Inflammatory macrophage treated with lipopolysaccharide for 1 hour (primary cell): ENCODE measurements around the gene HSPA12B.

Source experiments
- DNase-seq, 2 donors: peaks; one replicate each; pipeline ENCODE4 v3.0.0-alpha.2; 2020 to 2022

HSPA12B gene

DNA sequence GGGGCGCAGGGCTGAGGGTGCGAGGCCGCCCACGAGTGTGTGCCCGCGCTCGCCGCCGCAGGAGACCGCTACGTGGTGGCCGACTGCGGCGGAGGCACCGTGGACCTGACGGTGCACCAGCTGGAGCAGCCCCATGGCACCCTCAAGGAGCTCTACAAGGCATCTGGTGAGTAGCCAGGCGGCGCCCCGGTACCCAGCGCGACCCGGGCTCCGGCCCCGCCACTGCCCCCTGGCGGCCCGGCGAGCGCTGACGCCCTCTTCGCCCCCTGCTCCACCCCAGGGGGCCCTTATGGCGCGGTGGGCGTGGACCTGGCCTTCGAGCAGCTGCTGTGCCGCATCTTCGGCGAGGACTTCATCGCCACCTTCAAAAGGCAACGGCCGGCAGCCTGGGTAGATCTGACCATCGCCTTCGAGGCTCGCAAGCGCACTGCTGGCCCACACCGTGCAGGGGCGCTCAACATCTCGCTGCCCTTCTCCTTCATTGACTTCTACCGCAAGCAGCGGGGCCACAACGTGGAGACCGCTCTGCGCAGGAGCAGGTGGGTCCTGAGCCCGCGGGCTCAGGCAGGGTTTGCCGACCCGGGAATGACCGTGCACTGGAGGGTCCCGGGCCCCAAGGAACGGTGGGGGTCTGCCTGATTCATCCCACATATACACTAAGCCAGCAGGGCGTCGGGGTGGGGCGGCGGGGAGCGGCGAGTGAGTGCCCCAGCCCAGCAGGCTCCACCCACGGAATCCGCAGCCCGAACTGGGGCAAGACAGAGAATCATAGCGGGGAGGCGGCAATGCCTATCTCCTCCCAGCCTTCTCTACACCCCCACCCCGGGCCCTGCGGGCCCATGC is 17.4 kb downstream of the HSPA12B start:
- DNase-seq: peak in 1 of 2 donors; percentile 44

DNA sequence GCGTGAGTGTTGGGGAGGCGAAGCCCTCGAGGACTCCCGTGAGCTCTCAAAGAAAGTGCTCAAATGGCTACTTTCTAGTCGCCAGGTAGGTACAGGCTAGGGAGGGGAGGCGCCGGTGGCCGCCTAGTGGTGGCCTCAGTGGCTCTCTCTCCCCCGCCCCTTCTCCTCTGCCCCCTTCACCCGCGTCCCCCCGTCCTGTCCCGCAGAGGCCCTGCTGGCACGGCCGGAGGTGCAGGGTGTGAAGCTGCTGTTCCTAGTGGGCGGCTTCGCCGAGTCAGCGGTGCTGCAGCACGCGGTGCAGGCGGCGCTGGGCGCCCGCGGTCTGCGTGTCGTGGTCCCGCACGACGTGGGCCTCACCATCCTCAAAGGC is 18.8 kb downstream of the HSPA12B start:
- no peak for DNase-seq

DNA sequence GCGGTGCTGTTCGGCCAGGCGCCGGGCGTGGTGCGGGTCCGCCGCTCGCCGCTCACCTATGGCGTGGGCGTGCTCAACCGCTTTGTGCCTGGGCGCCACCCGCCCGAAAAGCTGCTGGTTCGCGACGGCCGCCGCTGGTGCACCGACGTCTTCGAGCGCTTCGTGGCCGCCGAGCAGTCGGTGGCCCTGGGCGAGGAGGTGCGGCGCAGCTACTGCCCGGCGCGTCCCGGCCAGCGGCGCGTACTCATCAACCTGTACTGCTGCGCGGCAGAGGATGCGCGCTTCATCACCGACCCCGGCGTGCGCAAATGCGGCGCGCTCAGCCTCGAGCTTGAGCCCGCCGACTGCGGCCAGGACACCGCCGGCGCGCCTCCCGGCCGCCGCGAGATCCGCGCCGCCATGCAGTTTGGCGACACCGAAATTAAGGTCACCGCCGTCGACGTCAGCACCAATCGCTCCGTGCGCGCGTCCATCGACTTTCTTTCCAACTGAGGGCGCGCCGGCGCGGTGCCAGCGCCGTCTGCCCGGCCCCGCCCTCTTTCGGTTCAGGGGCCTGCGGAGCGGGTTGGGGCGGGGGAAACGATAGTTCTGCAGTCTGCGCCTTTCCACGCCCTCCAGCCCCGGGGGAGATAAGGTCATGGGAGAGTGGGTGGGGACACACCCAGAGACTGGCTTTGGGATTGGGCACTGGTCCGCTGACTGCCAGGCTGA is 19.3 kb downstream of the HSPA12B start:
- peak; percentile 67 to 81 for DNase-seq

DNA sequence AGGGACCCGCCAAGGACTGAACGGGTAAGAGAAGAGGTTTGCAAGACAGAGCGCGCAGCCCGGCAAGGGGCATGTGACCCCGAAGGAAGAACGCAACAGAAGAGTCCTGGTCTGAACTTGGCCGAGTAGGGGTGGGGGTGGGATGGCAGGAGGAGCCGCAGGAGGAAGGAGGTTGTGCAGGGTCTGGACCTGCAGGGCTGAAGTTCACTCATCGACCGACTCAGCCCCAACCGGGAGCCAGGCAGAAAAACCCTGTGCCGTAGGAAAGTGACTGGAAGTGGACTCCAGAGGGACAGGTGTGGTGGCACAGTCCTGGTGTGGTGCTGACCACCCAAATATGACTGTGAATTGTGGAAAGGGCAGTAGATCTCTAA is 19.9 kb downstream of the HSPA12B start:
- no peak for DNase-seq

DNA sequence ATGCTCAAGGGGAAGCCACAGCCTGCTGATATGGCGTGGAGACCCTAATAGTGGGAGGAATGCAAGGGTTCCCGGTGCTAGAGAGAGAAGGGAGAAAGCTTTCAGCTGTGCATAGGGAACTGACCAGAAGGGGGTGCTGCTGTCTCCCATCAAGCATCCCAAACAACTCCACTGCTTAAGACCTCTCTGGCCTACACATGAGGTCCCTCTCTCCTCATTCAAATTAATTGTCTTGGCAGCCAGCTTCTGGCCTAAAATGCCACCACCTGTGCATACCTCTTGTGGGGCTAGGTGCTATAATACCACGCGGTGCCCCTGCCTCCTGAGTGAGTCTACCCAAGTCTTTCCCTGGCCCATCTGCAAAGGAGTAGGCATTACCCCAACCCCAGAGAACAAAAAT is 20.6 kb downstream of the HSPA12B start:
- DNase-seq: peak; percentile 46 to 80

DNA sequence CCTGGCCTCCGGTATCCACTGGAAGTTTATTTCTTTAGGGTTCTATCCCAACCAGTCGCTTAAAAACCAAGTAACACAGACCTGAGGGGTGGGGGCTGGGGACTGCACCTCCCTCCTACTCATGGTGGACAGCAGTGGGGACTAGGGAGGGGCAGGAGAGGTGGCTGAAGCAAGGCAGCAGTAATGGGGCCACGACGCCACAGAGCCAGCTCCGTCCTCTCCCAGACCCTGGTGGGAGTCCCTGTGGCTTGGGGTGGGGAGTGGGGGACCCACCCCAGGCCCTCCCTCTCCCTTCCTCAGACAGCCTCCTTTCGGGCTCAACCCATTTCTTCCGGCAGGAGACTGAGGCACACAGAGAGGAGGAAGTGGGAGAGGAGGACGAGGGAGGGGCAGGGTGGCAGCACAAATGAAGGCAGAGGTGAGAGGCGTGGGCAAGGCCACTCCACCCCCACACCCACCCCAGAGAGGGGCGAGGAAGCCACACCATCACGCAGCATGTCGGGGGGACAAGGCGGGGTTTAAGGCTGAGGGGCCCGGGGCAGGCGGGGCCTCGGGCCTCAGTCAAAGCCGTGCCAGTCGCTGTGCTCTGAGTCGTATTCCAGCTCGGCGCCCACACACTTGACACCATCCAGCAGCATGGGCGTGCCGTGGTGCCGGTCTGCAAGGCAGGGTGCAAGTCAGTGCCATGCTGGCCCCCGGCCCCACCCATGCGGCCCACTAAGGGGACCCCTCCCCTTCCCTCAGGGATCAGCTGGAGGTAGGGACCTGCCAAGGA is 21.2 kb downstream of the HSPA12B start:
- DNase-seq: no peak

DNA sequence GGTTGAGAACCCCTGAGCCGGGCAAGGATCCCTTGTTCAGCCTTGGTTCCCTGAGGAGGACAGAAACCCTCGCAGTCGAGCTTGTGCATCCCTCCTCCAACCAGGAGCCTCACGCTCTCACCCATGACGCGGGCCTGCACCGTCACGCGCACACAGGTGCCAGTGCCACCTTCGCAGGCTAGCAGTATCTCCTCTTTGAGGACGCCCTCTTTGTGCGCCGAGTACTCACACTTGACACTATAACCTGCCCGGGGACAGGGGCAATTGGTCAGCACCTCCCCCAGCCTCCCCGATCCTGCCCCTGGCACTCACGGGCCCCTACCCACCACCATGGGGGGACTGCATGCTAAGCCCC is 21.8 kb downstream of the HSPA12B start:
- no peak for DNase-seq

DNA sequence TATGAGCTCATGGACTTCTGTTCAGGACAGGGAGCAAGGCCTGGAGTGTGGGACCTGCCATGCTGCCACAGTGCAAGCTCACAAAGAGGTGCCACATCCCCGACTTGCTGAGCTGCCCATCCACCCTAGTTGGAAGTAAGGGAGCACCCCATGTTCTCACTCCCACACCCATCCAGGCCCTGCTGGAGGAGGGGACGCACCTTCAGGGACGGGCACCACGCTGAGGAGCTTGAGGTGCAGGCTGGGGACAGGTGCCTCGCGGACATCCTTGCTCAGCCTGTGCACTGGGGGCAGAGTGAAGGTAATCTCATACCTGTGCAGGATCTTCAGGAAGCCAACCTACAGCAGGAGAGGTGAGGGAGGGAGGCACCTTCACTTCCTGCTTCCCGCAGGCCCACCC is 22.8 kb downstream of the HSPA12B start:
- DNase-seq: no peak

DNA sequence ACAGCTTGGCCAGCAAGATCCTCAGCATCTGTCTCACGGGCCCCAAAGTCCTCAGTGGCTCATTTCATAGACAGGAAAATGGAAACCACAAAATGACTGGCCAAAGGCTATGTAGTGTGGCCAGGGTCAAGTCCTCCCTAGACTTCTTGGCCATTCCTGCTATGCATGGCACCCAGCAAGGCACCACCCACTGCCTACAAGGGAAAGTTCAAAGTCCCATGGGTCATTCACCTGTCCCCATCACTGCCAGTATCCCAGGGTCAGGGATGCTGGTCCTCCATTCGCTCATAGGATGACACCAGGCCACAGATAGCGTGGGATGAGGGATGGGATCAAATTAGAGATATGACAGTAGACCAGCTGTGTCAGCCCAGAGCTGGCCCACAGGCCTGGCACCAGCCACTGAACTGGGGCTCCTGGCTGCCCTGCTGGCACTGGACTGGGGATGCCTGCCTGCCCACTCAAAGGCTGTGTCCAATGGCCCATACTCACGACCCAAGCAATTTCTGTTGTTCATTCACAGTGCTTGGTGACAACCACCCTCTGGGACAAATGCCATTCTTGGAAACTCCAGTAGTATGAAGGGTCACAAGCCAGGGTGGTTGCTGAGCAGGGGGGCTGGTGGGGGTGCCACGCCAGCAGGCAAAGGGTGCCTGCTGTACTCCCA is 23.5 kb downstream of the HSPA12B start:
- no peak for DNase-seq

DNA sequence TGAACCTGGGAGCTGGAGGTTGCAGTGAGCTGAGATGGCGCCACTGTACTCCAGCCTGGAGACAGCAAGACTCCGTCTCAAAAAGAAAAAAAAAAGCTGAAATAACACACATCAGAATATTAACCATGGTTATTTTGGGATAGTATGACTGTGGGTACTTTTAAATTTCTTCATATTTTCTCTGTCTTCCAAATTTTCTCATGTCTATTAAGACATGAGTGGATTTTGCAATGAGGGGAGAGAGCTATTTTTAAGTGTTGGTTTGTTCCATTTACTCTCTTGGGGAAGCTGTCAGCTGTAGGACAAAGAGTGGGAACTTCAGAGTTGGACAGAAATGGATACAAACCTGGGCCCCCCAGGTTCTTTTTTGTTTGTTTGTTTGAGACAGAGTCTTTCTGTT is 24.8 kb downstream of the HSPA12B start:
- peak; percentile 63 to 84 for DNase-seq

DNA sequence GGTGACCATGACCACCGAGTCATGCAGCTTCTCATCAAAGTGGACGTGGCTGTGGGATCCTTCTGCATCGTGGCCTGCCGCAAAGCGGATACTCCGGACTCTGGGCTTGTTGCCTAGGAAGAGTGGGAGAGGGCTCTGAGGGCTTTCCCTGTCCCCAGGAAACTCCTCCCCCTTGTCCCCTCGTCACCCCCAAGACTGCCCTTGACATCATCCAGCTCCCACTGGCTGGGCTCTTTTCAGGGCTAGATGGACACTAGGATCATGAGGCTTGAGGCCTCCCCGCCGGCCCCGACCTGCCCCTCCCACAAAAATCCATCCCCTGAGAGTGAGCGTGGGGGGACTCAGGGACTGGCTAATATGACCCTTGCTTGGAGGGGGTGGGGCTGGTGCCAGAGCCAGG is 26.1 kb downstream of the HSPA12B start:
- no peak for DNase-seq

DNA sequence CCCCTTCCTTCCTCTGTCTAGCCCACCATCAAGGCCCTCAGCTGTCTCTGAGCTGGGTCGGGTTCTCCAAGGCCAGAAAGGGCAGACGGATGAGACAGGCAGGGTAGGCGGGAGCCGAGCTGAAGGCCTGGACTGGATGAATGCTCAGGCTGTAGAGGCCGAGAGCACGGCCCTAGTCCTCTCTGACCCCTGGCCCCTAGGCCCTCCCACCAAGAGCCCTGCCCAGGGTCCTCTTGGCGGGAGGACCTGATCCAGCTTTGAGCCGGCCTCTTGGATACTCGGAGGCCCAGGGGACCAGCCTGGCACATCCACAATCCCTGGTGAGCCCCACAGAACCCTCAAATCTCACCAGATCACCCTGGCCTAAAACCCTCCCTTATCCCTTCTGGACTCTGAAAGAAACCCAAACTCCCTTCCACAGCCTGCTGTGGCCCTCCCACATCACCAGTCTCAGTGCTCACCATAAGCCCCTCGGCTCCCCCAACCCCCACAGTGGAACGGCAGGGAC is 26.9 kb downstream of the HSPA12B start:
- DNase-seq: no peak

DNA sequence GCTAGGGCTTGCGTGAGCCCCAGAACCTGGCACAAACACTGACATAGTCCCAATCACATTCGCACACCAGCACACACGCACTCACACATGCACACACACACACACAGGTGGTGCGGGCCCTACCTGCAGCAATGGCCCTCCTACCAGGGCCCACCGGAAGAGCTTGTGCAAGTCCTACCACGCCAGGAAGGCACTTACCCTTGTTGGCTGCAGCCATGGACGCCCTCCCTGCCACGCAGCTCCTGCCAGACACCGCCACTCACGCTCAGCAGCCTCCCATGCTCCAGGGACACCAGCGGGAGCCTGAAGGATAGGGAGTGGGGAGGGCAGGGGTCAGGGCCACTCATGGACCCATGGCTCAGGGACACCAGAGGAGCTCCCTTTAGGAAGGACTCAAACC is 27.4 kb downstream of the HSPA12B start:
- DNase-seq: no peak

DNA sequence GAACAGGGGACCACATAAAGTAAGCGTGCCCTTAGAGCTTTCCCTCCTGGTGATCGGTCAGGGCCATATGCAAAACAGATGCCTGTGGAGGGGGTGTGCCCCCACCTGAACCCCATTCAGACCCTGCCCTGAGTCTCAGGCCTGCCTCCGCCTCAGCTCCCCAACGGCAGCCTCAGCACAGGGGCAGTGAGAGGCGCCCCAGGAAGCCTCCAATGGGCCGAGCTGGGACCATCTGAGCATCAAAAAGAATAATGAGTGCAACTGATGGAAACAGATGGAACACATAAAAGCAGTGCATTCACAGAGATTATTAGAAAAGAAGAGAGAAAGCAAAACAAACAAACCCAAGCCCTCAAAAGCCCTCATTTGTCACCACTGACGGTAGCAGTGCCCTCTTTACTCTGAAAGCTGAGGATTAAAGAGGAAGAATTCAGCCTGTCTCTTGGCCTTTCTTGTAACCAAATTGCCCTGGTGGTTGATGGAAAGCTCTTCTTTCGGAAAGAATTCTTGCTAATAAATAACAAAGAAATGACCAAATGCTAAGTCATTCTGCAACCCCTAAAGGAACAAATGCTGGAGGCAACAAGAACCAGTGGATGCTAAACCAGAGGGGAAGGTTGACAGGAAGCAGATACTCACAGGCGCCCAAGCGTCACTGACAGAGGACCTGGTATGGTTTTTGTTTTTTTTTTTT is 28.3 kb downstream of the HSPA12B start:
- no peak for DNase-seq

DNA sequence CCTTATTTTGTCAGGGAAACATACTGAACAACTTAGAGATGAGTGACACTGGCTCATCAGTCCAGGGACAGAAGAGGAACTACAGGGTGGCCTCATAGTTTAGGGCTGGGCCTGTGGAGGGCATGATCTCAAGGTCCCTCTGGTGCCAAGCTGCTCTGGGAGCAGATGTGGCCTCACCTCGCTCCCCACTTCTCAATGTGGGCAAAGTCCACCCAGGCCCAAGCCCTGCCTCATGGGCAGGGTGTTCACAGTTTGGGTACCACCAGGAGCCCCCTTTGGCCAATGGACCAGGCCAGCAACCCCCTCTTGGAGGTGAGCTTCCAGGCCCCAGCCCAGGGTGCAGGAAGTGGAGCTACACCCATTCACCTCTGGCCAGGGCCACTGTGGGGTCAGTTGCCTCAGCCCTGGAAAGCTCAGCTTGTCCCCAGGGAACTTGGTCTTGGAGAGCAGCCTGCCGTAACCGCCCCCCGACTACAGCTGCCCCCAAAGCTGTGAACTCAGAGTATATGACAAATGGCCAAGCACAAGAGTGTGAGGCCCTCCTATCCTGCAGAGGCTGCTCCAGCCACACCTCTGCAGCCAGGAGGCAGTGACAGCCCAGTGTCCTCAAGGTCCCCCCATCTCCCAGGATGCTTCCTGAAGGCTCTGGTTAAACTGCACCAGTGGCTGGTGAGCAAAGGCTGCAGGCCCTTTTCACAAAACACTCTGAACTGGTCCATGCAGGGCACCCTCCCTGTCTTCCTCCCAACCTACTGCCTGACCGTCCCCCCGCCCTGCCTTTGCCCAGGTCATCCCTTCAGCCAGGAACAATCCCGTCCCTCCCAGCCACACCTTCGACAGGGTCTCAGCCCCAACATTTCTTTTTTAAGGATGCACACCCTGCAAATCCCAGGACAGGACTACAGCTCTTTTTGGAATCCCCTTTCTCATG is 31.5 kb downstream of the HSPA12B start:
- peak; percentile 66 to 84 for DNase-seq

DNA sequence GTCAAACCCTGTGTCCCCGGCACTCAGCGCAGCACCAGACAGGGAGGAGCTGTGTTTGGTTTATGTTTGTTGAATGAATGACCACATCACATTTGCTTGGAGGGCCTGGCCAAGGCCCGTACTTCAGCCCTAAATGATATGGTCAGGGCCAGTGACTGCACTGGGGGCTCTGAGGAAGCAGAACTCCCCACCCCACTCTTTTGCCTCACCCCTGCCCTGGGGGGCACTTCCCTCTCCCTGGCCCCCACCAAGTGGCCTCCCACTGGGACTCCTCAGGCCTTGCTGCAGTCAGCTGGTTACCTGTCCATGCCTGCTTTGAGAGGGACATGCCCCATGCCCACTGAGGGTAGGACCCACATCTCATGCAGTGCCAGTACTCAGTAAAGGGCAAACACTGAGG is 32.2 kb downstream of the HSPA12B start:
- DNase-seq: no peak

DNA sequence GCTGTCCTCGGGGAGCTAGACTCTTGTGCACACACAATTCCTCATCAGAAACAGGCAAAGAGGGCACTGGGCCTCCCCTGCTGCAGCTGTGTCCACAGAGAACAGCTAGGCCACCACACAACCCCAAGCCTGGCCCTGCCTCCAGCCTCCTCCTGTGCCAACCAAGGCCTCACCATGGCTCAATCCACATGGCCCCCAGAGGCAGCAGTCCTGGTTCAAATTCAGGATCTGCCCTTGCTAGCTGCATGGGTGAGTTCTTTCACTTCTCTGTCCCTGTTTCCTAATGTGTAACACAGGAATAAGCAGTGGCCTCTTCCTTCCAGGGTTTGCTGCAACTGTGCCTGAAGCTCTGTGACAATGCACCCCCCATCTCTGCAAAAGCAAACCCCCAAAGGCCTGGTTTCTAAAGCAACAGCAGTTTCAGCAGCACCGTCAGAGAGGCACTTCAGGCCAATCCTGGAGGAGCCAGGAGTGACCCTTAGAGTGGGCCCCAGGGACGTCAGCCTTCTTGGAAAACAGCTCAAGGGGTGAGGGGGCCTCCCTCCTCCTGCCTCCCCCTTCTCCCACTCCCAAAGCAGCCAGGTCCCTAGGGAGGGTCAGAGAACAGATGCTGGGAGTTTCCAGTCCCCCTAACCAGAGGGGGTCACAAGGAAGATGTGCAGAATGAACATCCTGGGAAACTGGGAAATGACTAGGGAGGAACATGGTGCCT is 32.8 kb downstream of the HSPA12B start:
- peak in 1 of 2 donors; percentile 29 for DNase-seq

DNA sequence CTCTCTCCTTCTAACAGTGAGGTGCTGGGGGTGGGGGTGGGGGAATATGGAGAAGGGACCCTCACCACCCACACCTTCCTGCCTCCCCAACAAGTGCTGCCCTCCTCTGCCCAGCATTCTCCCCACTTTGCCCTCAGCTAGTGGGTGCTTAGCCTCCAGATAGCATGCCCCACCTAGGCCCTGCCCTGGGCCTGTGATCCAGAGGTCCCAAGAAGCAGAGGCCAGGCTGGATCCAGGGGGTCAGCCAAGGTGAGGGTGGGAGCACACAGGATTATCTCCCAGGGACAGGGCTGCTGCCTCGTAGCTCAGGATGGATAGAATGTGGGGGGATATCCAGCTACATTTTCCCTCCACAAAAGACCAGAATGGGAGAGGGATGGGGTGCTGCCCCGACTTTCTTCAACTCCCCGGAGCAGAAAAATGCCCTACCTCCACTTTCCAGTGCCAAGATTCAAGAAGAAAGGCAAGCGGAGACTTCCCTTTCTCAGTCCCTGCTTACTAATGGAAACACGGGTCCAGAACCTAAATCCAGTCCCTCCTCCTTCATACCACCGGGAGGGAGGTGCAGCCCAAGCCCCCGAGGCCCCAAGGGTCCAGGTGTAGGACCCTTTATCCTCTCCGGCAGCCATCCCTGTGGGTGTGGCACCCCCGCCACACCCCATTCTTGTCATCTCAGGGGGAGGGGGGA is 34.1 kb downstream of the HSPA12B start:
- no peak for DNase-seq

DNA sequence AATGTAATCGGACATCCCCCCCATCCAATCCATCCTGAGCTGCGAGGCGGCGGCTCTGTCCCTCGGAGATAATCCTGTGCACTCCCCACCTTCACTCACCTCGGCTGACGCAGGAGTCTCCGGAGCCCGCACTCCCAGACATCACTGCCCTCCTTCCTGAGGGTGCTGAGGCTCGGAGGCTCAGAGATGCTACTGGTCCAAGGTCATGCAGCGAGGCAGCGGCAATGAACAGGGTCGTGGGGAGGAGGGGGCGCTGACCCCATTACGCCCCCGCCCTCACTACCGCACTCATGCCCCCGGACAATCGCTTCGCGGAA is 34.6 kb downstream of the HSPA12B start:
- no peak for DNase-seq
